LNCaP clone FGC (cell line): ENCODE results near the gene METTL26.

Source experiments
- DNase-seq: peaks from one replicate; pipeline ENCODE4 v3.0.0-alpha.2; 2011; ENCODE audit warnings: low read depth
- H3K4me3 ChIP-seq: 2 replicates; pipeline ENCODE4 v1.5.1; 2011; ENCODE audit warnings: mild to moderate bottlenecking, low read depth, low read length, control low read depth
- CTCF ChIP-seq: IDR thresholded peaks from 2 replicates; pipeline ENCODE4 v1.5.1; 2012; ENCODE audit warnings: mild to moderate bottlenecking; ENCODE audit not compliant: control insufficient read depth, insufficient read depth; ENCODE audit errors: extremely low read depth

Gene METTL26

GRCh38 chr16:630815-631405, 5.2 kb downstream of the METTL26 start, which contains the start of gene WFIKKN1:
Gene WFIKKN1, plus strand, starts transcription at chr16:630985. Its CDS starts 269 bp downstream, at chr16:631254.
- no peak for TF ChIP-seq CTCF
- no peak within 1 kb of the TSS for H3K4me3 ChIP-seq
- no peak for DNase-seq

GRCh38 chr16:630249-630814, 5.8 kb downstream of the METTL26 start:
- TF ChIP-seq CTCF = no peak
- DNase-seq = no peak
- H3K4me3 ChIP-seq = no peak overlapping the region

GRCh38 chr16:629833-630248, 6.3 kb downstream of the METTL26 start:
- no peak overlapping the region for H3K4me3 ChIP-seq
- TF ChIP-seq CTCF = no peak
- DNase-seq = no peak

- TF ChIP-seq CTCF = no peak
- no peak for DNase-seq
- H3K4me3 ChIP-seq = no peak overlapping the region
These were observed 6.8 kb downstream of the METTL26 start for GRCh38 chr16:629185-629832.

- H3K4me3 ChIP-seq = no peak overlapping the region
- no peak for TF ChIP-seq CTCF
- no peak for DNase-seq
These were observed 7.6 kb downstream of the METTL26 start for GRCh38 chr16:628321-629061.

GRCh38 chr16:627454-628239, 8.5 kb downstream of the METTL26 start:
- no peak overlapping the region for H3K4me3 ChIP-seq
- no peak for TF ChIP-seq CTCF
- DNase-seq = no peak
